Measurements from ENCODE around the gene NUP43. TPM values are rescaled to one million over a fixed set of nuclear protein-coding genes. Genes with fewer than 3 reads are reported as not detected.

NUP43 gene
- total and polyA plus RNA-seq, 2 of the 13 experiments (the other 11 are each of a cell fraction or from before 2014, with no cell fraction given): 38.9 to 85.1 TPM

- TF ChIP-seq HMGXB4 (CRISPR knock-in tag; IDR thresholded peaks at IDR 0.05; ENCODE audit: borderline replicate concordance in 1 of 2, low read depth in 1 of 2): peak in 1 of 2 experiments; percentile 84; a peak in 3 of 4 replicates
- 0 out of 2 replicates have a peak, but pooled peaks have one; percentile 45 for TF ChIP-seq ATAD3A (CRISPR knock-in tag; IDR thresholded peaks at IDR 0.05)
- TF ChIP-seq ZNF556 (CRISPR knock-in tag; IDR thresholded peaks at IDR 0.05; ENCODE audit: borderline replicate concordance): no peak; the same call in 1 of the 2 replicates
- TF ChIP-seq NFYC (CRISPR knock-in tag; IDR thresholded peaks at IDR 0.05): no peak
- TF ChIP-seq ZNF354B (CRISPR knock-in tag; IDR thresholded peaks at IDR 0.05): peak; percentile 63; the same call in 1 of the 2 replicates
- no peak for TF ChIP-seq SOX5 (CRISPR knock-in tag; IDR thresholded peaks at IDR 0.05; ENCODE audit: borderline replicate concordance)
- peak; percentile 29; the same call in 1 of the 2 replicates for TF ChIP-seq RFXAP (CRISPR knock-in tag; IDR thresholded peaks at IDR 0.05; ENCODE audit: borderline replicate concordance)
- TF ChIP-seq ZNF20 (CRISPR knock-in tag; IDR thresholded peaks at IDR 0.05): no peak
- TF ChIP-seq IRF9 (CRISPR knock-in tag; IDR thresholded peaks at IDR 0.05; ENCODE audit: borderline replicate concordance): no peak
- peak; percentile 66 for TF ChIP-seq TGIF2 (CRISPR knock-in tag; IDR thresholded peaks at IDR 0.05)
- no peak for TF ChIP-seq ZNF282 (IDR thresholded peaks at IDR 0.05; ENCODE audit: partially characterized antibody)
- TF ChIP-seq ZNF30 (CRISPR knock-in tag; IDR thresholded peaks at IDR 0.05): no peak
- peak; percentile 91 for TF ChIP-seq NRL (CRISPR knock-in tag; IDR thresholded peaks at IDR 0.05; ENCODE audit: borderline replicate concordance)
- peak; percentile 25; the same call in 1 of the 2 replicates for TF ChIP-seq PAWR (CRISPR knock-in tag; IDR thresholded peaks at IDR 0.05; ENCODE audit: borderline replicate concordance)
- TF ChIP-seq NFE2L1 (CRISPR knock-in tag; IDR thresholded peaks at IDR 0.05; ENCODE audit: borderline replicate concordance): no peak
- no peak for TF ChIP-seq ZNF337 (CRISPR knock-in tag; IDR thresholded peaks at IDR 0.05; ENCODE audit: borderline replicate concordance, low read depth)
- TF ChIP-seq, protein P1, sequence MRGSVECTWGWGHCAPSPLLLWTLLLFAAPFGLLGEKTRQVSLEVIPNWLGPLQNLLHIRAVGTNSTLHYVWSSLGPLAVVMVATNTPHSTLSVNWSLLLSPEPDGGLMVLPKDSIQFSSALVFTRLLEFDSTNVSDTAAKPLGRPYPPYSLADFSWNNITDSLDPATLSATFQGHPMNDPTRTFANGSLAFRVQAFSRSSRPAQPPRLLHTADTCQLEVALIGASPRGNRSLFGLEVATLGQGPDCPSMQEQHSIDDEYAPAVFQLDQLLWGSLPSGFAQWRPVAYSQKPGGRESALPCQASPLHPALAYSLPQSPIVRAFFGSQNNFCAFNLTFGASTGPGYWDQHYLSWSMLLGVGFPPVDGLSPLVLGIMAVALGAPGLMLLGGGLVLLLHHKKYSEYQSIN (CRISPR knock-in tag; IDR thresholded peaks at IDR 0.05; ENCODE audit: borderline replicate concordance): no peak
- TF ChIP-seq ZNF317 (CRISPR knock-in tag; IDR thresholded peaks at IDR 0.05): no peak
- no peak for TF ChIP-seq ZNF530 (CRISPR knock-in tag; IDR thresholded peaks at IDR 0.05; ENCODE audit: low read depth)
- TF ChIP-seq ZBTB8A (CRISPR knock-in tag; IDR thresholded peaks at IDR 0.05; ENCODE audit: borderline replicate concordance, low read depth): no peak
- no peak; the same call in none of the 2 replicates for TF ChIP-seq RNF2 (conservative IDR thresholded peaks at IDR 0.05; ENCODE audit: low read depth)
- peak; percentile 78 for TF ChIP-seq THAP11 (CRISPR knock-in tag; IDR thresholded peaks at IDR 0.05)
- no peak for TF ChIP-seq ZBTB33 (CRISPR knock-in tag; IDR thresholded peaks at IDR 0.05)
- 0 out of 2 replicates have a peak, but pooled peaks have one; percentile 87 for TF ChIP-seq NR1H2 (CRISPR knock-in tag; IDR thresholded peaks at IDR 0.05; ENCODE audit: borderline replicate concordance, low read depth)
- peak; percentile 73; the same call in 1 of the 2 replicates for TF ChIP-seq MED13 (CRISPR knock-in tag; IDR thresholded peaks at IDR 0.05)
Observed at GRCh38 chr6:149749594-149750135, 3.3 kb upstream of the NUP43 start, which contains the start of gene PCMT1 (continued).

Data from HepG2 (cell line).